ENCODE measurements around the gene ASPHD1.

Gene ASPHD1

GRCh38 chr16:29899516-29900101 is 679 bp upstream of the ASPHD1 start, which contains the start of gene SEZ6L2:
Gene SEZ6L2 (minus strand): TSS chr16:29899550. CDS start chr16:29899019, 531 bp downstream.
- peak; percentile 95 for DNase-seq (ENCODE audit: low read depth)
- H3K4me3 ChIP-seq (replicated peaks; ENCODE audit: low read depth, low read length): peak within 1 kb of the TSS; percentile 73
- TF ChIP-seq CTCF (IDR thresholded peaks at IDR 0.05; ENCODE audit: low read length, missing control alignments): peak; percentile 43

GRCh38 chr16:29900888-29901606 is 759 bp downstream of the ASPHD1 start:
- peak overlapping the region; percentile 73 for H3K4me3 ChIP-seq (replicated peaks; ENCODE audit: low read depth, low read length)
- no peak for TF ChIP-seq CTCF (IDR thresholded peaks at IDR 0.05; ENCODE audit: low read length, missing control alignments)
- DNase-seq (ENCODE audit: low read depth): peak; percentile 25

- no peak for DNase-seq (ENCODE audit: low read depth)
- no peak for TF ChIP-seq CTCF (IDR thresholded peaks at IDR 0.05; ENCODE audit: low read length, missing control alignments)
- peak overlapping the region; percentile 73 for H3K4me3 ChIP-seq (replicated peaks; ENCODE audit: low read depth, low read length)
These were observed 1.3 kb downstream of the ASPHD1 start for GRCh38 chr16:29901607-29901945.

GRCh38 chr16:29903590-29903989 is 3.3 kb downstream of the ASPHD1 start:
- no peak for TF ChIP-seq CTCF (IDR thresholded peaks at IDR 0.05; ENCODE audit: low read length, missing control alignments)
- H3K4me3 ChIP-seq (replicated peaks; ENCODE audit: low read depth, low read length): no peak overlapping the region
- DNase-seq (ENCODE audit: low read depth): no peak

GRCh38 chr16:29904947-29905346 is 4.7 kb downstream of the ASPHD1 start:
- no peak for TF ChIP-seq CTCF (IDR thresholded peaks at IDR 0.05; ENCODE audit: low read length, missing control alignments)
- no peak overlapping the region for H3K4me3 ChIP-seq (replicated peaks; ENCODE audit: low read depth, low read length)
- DNase-seq (ENCODE audit: low read depth): no peak

- no peak overlapping the region for H3K4me3 ChIP-seq (replicated peaks; ENCODE audit: low read depth, low read length)
- no peak for DNase-seq (ENCODE audit: low read depth)
- no peak for TF ChIP-seq CTCF (IDR thresholded peaks at IDR 0.05; ENCODE audit: low read length, missing control alignments)
These were observed 5.4 kb downstream of the ASPHD1 start for GRCh38 chr16:29905668-29906067.
